Activated CD4-positive, CD25-positive, alpha-beta regulatory T cell (primary cell): ENCODE measurements around the gene ASB15.

ENCODE experiments used
- DNase-seq, 4 experiments: peaks; one replicate each; lab custom pipeline; 2025; lab: John Stamatoyannopoulos, UW

Gene ASB15

DNA sequence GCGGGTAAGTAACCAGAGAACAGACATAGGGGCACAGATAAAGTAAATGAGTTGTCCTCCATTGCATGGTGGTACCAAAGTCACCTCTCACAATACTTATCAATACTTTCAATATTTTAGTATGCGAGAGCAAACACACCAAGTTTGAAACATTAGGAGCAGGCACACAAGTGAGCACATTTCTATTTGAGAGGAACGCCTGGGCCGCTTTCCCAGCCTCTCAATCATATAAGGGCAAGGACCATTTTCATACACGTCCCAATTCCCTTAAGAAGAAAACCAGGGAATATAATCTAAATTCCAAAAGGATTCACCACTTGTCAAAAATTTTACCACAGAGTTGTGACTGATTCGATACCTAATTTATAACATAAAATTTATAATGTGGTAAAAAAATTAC, 61.6 kb downstream of the ASB15 start:
- no peak for DNase-seq

DNA sequence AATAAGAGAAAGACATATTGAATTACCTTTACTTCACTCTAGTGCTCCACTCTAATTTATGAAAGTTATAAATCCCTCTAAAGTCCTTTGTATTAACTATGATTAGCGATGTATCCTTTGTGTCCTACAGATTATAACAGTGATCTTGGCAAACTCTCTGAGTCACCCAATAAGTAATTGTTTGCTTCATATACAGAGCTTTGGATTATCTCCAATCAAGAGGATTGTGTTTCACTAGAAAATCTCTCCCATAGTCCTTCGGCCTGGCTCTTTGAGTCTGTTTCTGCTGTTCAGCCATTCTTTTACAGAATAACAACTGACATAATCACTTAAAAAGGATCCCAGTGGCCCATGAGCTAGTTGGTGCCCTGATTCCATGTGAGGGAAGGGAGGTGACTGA, 63.5 kb downstream of the ASB15 start:
- no peak for DNase-seq

DNA sequence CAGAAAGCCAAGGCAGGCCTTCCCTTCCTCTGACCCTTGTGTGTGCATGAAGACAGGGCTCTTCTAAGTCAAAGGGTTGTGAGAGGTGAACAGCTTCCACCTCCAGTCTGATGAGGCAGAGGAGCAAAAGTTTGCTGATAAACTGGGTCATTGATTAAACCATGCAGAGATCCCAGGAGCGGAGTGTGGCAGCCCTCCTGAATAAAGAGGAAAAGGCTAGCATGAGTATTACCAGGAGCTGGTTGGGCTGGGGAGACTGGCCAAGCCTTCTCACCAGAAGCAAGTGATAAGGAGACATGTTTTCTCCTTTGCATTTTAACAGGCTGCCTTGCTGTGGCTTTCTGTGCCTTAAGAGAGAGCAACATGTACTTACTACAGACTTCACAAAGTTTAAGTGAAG, 64.3 kb downstream of the ASB15 start:
- no peak for DNase-seq

DNA sequence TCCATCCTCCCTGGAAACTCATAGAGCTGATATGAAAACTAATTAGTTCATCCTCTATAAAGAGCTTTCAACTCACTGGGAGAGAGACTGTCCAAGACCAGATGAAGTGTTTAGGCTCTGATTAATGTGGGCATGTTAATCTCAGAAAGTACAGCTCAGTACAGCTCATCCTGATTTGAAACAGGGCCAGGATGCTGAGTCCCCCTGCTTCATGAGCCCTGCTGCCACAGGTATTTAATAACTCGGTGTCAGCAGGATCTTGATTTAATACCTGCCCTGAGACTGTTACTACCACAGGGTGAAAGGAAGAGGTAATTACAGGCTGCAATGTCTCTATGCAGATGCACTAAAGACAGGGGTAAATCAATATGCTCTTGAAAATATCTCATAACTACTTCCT, 64.9 kb downstream of the ASB15 start:
- DNase-seq, result no peak

DNA sequence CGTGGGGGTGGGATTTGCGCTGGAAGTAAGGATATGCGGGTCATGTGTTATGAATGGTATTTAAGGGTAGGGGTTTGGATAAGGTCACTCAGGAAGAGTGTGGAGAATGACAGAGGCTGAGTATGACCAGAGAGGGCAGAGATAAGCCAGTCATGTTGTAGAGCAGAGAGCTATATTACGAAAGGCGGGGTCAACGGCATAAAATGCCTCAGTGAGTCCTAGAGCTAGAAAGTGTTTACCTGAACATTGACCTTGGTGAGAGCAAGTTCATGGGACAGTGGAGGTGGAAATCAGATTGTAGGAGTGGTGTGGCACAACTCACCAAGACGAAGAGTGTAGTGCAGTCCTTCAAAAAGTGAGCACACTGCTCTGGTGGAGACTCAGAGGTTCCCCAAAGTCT, 67.9 kb downstream of the ASB15 start:
- DNase-seq, result no peak

DNA sequence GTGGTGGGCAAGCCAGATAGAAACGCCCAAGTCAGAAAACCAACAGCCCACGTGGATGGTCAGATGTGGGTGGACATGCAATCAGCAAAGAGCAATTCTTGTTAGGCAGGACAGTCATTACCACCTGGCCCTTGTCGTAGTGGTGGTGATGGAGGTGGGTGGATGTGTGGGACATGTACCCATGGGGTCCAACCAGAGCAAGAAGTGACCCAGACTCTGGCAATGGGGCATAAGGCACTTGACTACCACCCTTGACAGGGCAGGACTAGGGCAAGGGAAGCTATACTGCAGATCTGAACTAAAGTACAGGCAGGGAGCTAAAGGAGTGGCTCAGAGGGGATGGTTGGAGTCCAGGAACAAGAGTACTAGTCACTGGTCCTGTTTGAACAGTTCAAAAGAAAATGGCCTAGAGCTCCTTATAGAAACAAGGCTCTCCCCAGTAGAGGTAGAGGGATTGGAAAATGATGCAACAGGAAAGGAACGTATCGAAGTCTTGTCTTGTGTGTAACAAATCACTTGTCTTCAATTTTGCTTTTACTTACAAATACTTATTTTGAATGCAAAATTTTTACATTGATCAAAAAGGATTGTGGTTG, 71.6 kb downstream of the ASB15 start:
- no peak for DNase-seq

DNA sequence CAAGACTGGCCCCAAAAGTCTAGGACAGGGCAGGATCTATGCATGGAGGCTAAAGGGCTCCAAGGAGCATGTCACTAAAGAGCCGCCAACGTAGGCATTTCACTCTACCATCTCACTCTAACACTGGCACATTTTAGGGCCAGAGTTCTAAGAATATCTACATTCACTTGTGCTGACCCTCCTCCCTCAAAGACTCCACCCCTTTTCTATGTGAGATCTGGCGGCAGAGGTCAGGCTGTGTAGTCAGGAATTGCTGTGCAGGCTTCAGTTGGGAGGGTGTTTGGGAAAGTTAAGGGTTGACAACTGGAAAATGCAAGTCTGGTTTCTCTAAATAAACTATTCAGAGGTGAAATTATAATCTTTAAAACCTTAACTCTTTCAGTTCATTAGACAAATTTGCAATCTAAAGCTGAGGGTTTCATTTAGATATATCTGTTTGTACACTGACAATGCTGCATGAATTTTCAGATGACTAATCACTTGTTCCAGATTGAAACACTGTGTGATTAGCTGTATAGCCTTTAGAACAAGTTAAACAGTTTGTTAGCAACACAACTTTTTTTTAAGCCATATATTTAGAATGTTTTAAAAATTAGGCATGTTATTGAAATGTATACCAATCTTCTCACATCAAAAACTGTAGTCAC, 72.3 kb downstream of the ASB15 start:
- no peak for DNase-seq

DNA sequence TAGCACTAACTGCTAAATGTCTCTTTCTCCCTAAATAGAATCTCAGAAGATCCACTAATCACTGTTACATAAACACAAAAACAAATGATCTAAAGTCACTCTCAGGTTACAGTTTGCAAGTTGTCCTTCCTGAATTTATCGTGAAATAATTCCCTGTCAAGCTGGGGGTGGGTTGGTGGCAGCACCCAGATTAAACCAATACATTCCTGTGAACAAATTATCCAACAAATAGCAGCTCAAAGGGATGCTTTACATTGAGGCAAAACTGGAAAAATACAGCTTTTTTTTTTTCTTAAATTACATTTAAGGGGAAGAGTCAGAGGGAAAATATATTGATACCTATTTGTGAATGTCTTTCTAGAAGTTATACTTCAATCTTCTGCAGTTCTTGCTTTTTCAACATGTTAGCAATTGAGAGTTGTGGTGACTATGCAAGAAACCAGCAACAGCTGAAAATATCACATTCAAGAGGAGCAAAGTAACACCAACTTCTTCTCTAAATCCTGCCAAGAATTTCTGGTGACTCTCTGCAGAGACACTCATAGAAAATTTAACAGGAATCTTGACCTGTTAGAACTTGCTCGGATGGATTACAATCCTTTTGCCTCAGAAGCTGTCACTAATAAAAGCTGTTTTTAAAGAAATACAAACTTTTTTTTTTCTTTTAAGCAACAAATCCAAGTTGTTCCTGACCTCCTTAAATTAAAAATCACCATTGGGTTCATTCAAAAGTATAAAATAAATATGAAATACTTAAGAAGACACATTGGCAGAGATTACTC, 73.0 kb downstream of the ASB15 start:
- no peak for DNase-seq

DNA sequence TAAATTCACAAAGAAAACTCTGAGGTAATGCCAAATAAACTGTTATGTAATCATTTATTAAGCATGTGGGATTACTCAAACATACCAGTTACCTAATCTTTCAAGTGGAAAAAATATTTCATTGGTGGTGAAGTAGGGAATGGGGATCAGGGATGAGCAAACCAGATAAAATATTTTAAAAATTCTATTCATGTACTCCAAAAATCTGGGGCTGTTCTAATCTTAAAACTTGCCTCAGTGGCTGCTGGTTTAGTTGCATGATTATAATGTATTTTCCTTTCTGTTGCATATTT, 73.5 kb downstream of the ASB15 start:
- DNase-seq, result no peak

DNA sequence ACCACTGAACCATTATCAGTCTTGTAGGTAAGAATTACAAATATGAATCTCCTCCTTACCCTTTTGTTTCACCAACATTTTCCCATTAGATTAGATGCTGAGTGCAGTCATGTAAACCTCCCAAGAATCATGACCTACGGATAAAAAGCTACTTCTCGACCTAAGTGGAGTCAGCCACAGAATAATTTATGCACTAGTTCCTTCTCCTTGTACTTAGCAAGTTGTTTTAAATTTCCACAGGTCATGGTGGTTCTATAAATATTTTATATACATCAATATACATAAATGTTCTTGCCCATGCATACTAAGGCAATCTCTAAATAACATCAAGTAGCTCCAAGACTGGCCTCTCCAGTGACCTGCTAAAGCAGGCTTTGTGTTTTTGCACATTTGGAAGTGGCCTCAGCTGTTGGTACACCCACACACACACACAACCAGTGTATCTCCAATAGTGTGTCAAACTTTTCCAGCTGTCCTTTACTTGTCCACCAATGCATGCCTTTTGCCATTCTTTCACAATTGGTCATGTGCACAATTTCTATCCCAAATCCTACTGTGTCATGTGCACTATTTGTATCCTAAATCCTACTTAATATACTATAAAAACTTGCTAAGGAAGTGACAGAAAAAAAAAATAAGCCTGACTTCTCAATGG, 75.6 kb downstream of the ASB15 start:
- DNase-seq, result no peak

DNA sequence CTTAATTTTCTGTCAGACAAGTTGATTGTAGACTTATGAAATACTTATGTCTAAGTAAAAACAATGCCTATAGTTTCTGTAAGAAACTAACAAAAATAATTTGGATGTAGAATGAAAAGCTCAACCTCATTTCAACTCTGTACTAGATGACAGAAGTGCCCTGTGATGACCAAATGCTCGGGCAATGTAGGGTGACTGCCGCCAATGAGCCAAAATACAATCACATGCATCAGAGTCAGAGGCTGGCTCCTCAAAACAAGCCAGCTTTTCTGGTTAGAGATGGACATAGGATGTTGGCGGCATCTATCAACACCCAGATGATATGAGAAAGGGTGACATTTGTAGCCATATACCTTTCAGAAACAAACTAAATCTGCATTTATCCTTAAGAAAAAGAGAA, 78.0 kb downstream of the ASB15 start:
- DNase-seq, result no peak

DNA sequence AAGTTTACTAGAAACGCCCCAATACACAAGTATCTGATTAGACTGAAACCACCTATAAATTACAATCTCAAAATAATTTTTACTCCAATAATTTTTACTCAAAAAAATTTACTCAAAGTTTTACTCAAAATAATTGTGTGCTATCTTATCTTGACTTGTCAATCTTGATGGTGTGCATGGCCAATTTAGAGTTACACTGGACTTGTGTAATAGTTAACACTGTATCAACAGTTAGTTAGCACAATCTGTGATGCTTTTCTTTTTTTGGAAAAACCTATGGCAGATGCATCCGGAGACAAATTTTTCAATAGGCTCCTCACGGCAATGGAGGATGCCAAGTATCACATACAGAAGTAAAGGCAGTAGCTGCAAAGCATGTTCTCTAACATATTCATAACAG, 79.0 kb downstream of the ASB15 start:
- no peak for DNase-seq

DNA sequence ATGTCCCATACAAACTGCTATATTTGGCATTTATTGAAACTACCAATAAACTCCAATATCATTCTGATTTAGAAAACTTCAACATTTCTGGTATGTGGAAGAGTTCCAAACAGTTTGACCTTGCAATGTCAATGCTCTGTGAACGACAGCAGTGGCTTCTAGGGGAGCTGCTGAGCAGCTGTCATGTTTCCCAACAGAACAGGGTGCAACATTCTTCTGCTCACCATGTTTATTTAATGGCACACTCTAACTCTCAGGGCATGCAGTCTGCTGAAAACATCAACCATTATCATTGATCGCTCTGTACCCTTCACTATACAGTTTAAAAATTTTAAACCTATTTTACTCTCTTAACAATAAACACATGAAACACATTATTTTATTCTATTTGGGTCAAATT, 79.9 kb downstream of the ASB15 start:
- DNase-seq, result no peak

DNA sequence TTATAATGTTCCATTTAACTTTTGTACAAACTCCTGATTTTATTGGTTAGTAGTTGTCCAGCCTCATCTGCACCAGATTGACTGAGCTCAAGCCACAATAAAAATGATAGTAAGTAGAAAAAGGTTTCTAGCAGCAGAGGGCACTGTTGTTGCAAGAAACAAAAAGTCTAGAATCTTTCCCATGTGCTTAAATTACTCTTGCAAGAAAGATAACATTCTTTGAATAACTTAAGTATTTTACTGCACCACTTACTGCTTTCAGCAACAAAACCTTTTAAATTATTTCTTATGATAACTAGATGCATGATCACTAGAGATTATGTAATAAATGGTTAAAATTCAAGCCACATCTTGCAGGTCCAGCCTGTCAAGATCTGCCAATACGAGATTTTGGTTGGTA, 81.1 kb downstream of the ASB15 start:
- DNase-seq, result no peak

DNA sequence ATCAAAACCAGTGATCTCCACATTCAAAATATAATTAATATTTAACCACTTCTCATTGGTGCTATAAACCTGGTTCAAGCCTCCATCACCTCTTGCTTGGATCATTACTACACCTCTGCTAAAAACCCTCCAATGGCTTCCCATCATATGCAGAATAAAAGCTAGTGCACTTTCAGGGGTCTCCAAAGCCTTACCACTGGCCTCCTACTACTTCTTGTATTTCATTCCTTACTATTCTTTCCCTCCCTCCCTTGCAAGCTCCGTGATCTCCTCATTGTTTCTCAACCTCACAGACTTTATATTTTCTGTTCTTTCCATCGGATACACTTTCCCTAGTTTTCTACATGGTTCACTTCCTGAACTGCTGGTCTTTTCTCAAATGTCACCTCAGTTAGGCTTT, 85.5 kb downstream of the ASB15 start:
- DNase-seq, result no peak

DNA sequence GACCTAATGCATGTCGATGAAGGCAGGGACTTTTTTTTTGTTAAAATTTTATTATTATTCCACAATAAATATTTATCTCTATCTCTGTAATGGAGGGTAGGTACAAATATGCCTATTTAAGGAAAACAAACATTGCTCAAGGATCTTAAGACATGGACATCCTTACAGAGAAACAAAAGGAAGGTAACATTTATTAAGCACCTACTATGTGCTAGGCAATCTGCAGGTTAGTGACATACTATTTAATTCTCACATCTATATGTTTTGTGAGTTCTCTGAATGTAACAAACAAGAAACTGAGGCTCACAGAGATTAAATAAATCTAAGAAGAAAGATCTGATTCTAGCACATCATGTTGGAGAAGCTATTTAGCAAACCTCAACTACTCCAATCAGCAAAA, 86.1 kb downstream of the ASB15 start:
- DNase-seq, result no peak
